Renal cortex interstitium (tissue), 15 donors: ENCODE data around the gene TAC3. TPM values are rescaled to one million over a fixed set of nuclear protein-coding genes. Genes with fewer than 3 reads are reported as not detected.
"Not testable (repeated sequence)": the region's sequence is repeated elsewhere in the genome, so short reads cannot be mapped to it uniquely, and the experiment has no call there.

Source experiments
- DNase-seq, 11 donors: peaks; one replicate each; pipeline ENCODE4 v3.0.0-alpha.2; 2013; ENCODE audit warnings: low read depth in 9 of 11, low spot score in 4 of 11; ENCODE audit errors: extremely low read depth in 1 of 11
- long read RNA-seq, 16 experiments: transcript quantifications; one replicate each; lab custom pipeline, GENCODE V29; 2026
- polyA plus RNA-seq, 3 donors: library from polyadenylated mRNA; unstranded; fragments of 120-200 nt; gene quantifications; one replicate each; pipeline ENCODE4 v1.2.1, GENCODE V29; 2013; ENCODE audit not compliant: insufficient read length in 3 of 3

Gene TAC3
- polyA plus RNA-seq: 1 to 10 TPM in 1 of 3 donors, under 1 TPM in 2; 0.24 to 1.1 (median 0.47) TPM
- long read RNA-seq, donor 1: 0 reads
- long read RNA-seq, donor 2: 0 reads
- long read RNA-seq, donor 3: 0 reads
- long read RNA-seq, donor 4: 0 reads
- long read RNA-seq, donor 5: 0 reads
- long read RNA-seq, donor 6: 0 reads
- long read RNA-seq, donor 7, partial matches to known transcripts: 0 of 1 reads
- long read RNA-seq, donor 7, other reads (novel, unspliced or antisense): 0 of 1 reads
- long read RNA-seq, donor 8: 0 reads
- long read RNA-seq, donor 9, partial matches to known transcripts: 0 of 1 reads
- long read RNA-seq, donor 9, other reads (novel, unspliced or antisense): 0 of 1 reads
- long read RNA-seq, donor 10, partial matches to known transcripts: 0 of 1 reads
- long read RNA-seq, donor 10, other reads (novel, unspliced or antisense): 0 of 1 reads
- long read RNA-seq, donor 11, partial matches to known transcripts: 0 of 1 reads
- long read RNA-seq, donor 11, other reads (novel, unspliced or antisense): 0 of 1 reads
- long read RNA-seq, donor 12: 0 reads
- long read RNA-seq, donor 13: 0 reads
- long read RNA-seq, donor 14, partial matches to known transcripts: 0 of 2 reads
- long read RNA-seq, donor 14, other reads (novel, unspliced or antisense): 0 of 2 reads
- long read RNA-seq, donor 15: 0 reads
- long read RNA-seq, donor 16, partial matches to known transcripts: 0 of 2 reads
- long read RNA-seq, donor 16, other reads (novel, unspliced or antisense): 0 of 2 reads

GRCh38 chr12:57016348-57016747, at the start of gene TAC3:
TAC3 (minus strand) TSS chr12:57016529; CDS start chr12:57015797, 732 bp downstream.
- DNase-seq: no peak

- DNase-seq: no peak
Measured at GRCh38 chr12:57063991-57064685, 47.8 kb upstream of the TAC3 start.

GRCh38 chr12:57058454-57058853, 42.1 kb upstream of the TAC3 start:
- no peak for DNase-seq

- no peak for DNase-seq
Measured at GRCh38 chr12:57057067-57057751, 40.9 kb upstream of the TAC3 start.

GRCh38 chr12:57055824-57056223, 39.5 kb upstream of the TAC3 start:
- no peak for DNase-seq

GRCh38 chr12:57053901-57054300, 37.6 kb upstream of the TAC3 start:
- DNase-seq: not testable (repeated sequence)

- DNase-seq: not testable (repeated sequence)
Measured at GRCh38 chr12:57053146-57053545, 36.8 kb upstream of the TAC3 start.

- no peak for DNase-seq
Measured at GRCh38 chr12:57051011-57051410, 34.7 kb upstream of the TAC3 start.

- DNase-seq: no peak
Measured at GRCh38 chr12:57049890-57050289, 33.6 kb upstream of the TAC3 start, which contains the start of gene MYO1A. MYO1A (minus strand) TSS chr12:57050129; CDS start chr12:57048323, 1,806 bp downstream.

- no peak for DNase-seq
Measured at GRCh38 chr12:57049119-57049446, 32.8 kb upstream of the TAC3 start.

- no peak for DNase-seq
Measured at GRCh38 chr12:57048423-57049118, 32.2 kb upstream of the TAC3 start.

GRCh38 chr12:57047981-57048380, 31.7 kb upstream of the TAC3 start:
- DNase-seq: no peak

- DNase-seq: no peak
Measured at GRCh38 chr12:57046947-57047890, 30.9 kb upstream of the TAC3 start.

GRCh38 chr12:57046086-57046791, 29.9 kb upstream of the TAC3 start:
- DNase-seq: no peak

GRCh38 chr12:57044889-57045288, 28.6 kb upstream of the TAC3 start:
- no peak for DNase-seq

GRCh38 chr12:57044468-57044867, 28.1 kb upstream of the TAC3 start:
- no peak for DNase-seq

GRCh38 chr12:57042695-57043094, 26.4 kb upstream of the TAC3 start:
- no peak for DNase-seq
